Mucosa of descending colon (tissue), 3 donors: ENCODE data around the gene TBC1D21. TPM values are rescaled to one million over a fixed set of nuclear protein-coding genes. Genes with fewer than 3 reads are reported as not detected.

Experiments used
- ATAC-seq: fragments of 200-7000 bp; cut with Tn5 transposase; one replicate; pipeline ENCODE4 v1.9.1; 2020; ENCODE audit warnings: mild to moderate bottlenecking, moderate library complexity
- DNase-seq, 3 donors: peaks; one replicate each; pipeline ENCODE4 v3.0.0-alpha.2; 2020
- H3K36me3 ChIP-seq: fragments of 200-600 bp; one replicate; pipeline ENCODE4 v1.8.0; 2021; ENCODE audit warnings: low read depth, mild to moderate bottlenecking
- H3K4me1 ChIP-seq: fragments of 200-600 bp; one replicate; pipeline ENCODE4 v1.8.0; 2021; ENCODE audit warnings: low read depth, mild to moderate bottlenecking
- H3K4me3 ChIP-seq: fragments of 200-600 bp; one replicate; pipeline ENCODE4 v1.8.0; 2021; ENCODE audit warnings: mild to moderate bottlenecking
- H3K9me3 ChIP-seq: fragments of 200-600 bp; one replicate; pipeline ENCODE4 v1.8.0; 2021; ENCODE audit warnings: mild to moderate bottlenecking
- intact Hi-C, 2 donors: fragments of 100-400 bp; cut with DNase I in 1 of 2; cut with micrococcal nuclease in 1 of 2; formaldehyde crosslinking; loops; one replicate each; pipeline versions ENCODE4 v1.11.0 to v1.11.1; 2022; cut with DNase I, micrococcal nuclease
- long read RNA-seq, 2 donors: library from polyadenylated mRNA; unstranded; transcript quantifications; one replicate each; pipeline ENCODE4 v2.0.0, GENCODE V29; 2019 to 2021
- total RNA-seq, 3 donors: library from RNA; stranded (reverse); fragmentation: NEBNext Ultra II Directional in 2 of 3; extraction: Animal tissue kit (Norgen Biotek cat#: 25700) in 2 of 3; gene quantifications; one replicate each; pipeline versions ENCODE4 v1.2.1 to v1.2.4, GENCODE V29; 2021 to 2023
- TF ChIP-seq, protein P1 (sequence below): fragments of 200-600 bp; IDR thresholded peaks from one replicate; pipeline ENCODE4 v1.8.0; 2022; ENCODE audit warnings: antibody characterized with exemption, mild to moderate bottlenecking
- donor health status: DM: no; HTN: no; CAD: no; lungs with moderate emphysema.
- donor health status: DM: no; HTN: no; CAD: no.
- donor health status: DM: no; HTN: yes; CAD: no.

TBC1D21 gene, protein sequence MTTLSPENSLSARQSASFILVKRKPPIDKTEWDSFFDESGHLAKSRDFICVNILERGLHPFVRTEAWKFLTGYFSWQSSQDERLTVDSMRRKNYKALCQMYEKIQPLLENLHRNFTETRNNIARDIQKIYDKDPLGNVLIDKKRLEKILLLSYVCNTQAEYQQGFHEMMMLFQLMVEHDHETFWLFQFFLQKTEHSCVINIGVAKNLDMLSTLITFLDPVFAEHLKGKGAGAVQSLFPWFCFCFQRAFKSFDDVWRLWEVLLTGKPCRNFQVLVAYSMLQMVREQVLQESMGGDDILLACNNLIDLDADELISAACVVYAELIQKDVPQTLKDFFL
- total RNA-seq: not detected
- long read RNA-seq, donor 1: 0 reads
- long read RNA-seq, donor 2: 0 reads

- DNase-seq: no peak
- H3K36me3 ChIP-seq: no peaks in the 10 kb centered on the region
- intact Hi-C loops: no loop called here
- no peak within 1 kb of the TSS for H3K4me3 ChIP-seq
- TF ChIP-seq, protein P1, sequence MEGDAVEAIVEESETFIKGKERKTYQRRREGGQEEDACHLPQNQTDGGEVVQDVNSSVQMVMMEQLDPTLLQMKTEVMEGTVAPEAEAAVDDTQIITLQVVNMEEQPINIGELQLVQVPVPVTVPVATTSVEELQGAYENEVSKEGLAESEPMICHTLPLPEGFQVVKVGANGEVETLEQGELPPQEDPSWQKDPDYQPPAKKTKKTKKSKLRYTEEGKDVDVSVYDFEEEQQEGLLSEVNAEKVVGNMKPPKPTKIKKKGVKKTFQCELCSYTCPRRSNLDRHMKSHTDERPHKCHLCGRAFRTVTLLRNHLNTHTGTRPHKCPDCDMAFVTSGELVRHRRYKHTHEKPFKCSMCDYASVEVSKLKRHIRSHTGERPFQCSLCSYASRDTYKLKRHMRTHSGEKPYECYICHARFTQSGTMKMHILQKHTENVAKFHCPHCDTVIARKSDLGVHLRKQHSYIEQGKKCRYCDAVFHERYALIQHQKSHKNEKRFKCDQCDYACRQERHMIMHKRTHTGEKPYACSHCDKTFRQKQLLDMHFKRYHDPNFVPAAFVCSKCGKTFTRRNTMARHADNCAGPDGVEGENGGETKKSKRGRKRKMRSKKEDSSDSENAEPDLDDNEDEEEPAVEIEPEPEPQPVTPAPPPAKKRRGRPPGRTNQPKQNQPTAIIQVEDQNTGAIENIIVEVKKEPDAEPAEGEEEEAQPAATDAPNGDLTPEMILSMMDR: no peak
- H3K9me3 ChIP-seq: no peaks in the 10 kb centered on the region
- no peak for ATAC-seq
- H3K4me1 ChIP-seq: no peaks in the 10 kb centered on the region
These were observed at the start of gene TBC1D21 for GRCh38 chr15:73873456-73873855. TBC1D21 (plus strand) TSS chr15:73873564; CDS start chr15:73873710, 146 bp downstream.

GRCh38 chr15:73826711-73827251 lies 46.6 kb upstream of the TBC1D21 start:
- H3K36me3 ChIP-seq: no peaks in the 10 kb centered on the region
- TF ChIP-seq, protein P1: no peak
- DNase-seq (no peak), ATAC-seq (no peak)
- no peak overlapping the region for H3K4me3 ChIP-seq
- H3K9me3 ChIP-seq: no peaks in the 10 kb centered on the region
- intact Hi-C loops: no loop called here
- no peaks in the 10 kb centered on the region for H3K4me1 ChIP-seq

DNA sequence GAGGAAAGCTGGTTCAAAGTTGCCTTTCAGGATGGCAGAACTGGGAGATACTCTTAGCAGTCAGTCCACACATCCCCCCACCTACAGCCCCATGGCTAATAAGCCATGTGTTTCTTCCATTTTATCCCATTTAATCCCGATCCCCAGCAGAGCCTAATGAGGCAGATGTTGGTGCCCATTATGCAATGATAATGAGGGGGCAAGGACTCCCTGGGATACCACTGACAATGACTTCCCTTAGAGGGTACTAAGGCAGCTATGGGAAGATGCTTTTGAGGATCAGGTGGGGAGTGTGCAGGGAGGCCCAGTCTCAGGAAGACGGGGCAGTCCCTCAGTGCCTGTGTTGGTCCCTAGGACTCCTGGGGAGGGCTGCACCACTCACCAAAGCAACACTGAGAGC lies 43.8 kb upstream of the TBC1D21 start:
- DNase-seq: no peak
- intact Hi-C loops: no loop called here
- H3K9me3 ChIP-seq: no peaks in the 10 kb centered on the region
- no peaks in the 10 kb centered on the region for H3K36me3 ChIP-seq
- H3K4me1 ChIP-seq: no peaks in the 10 kb centered on the region
- TF ChIP-seq, protein P1: no peak
- H3K4me3 ChIP-seq: no peak overlapping the region
- no peak for ATAC-seq

DNA sequence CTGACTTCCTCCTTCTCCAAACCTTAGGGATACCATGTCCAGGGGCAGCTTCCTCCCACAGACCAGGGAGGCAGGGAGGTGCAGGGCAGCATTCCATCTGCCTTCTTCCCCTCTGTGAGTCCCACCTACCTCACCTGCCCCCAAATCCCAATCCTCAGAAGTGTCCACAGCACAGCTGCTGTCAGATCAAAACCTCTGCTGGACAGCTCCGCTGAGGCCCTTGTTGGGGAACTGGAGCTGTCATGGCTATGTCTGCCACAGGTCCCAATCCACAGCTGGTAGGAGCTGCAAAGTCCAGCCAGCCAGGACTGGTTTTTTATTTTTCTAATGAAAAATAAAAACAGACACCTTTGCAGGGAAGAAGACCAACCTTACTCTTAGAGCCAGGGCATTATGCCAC lies 40.7 kb upstream of the TBC1D21 start:
- H3K4me3 ChIP-seq: no peak overlapping the region
- H3K36me3 ChIP-seq: no peaks in the 10 kb centered on the region
- ATAC-seq (no peak), DNase-seq (no peak)
- TF ChIP-seq, protein P1: no peak
- intact Hi-C loops: no loop called here
- H3K9me3 ChIP-seq: no peaks in the 10 kb centered on the region
- no peaks in the 10 kb centered on the region for H3K4me1 ChIP-seq

DNA sequence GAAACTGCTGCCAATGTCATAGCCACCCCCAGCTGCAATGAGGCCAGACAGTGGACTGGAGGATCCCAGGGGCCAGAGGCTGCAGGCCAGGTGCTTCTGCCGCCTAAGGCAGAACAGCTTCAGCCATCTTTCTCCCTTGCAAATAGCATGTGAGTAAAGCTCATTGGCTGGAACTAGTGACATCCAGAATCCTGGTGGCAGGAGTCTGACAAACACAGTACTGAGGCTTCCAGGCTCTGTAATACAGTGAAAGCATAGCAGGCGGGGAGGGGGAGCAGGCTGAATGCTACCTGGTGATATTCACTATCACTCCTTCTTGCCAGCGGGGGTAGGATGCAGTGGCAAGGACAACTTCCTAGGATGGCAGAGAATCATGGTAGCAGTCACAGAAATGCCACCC lies 36.5 kb upstream of the TBC1D21 start:
- intact Hi-C loops: no loop called here
- Histone ChIP-seq H3K4me1 (no peaks in the 10 kb centered on the region), H3K36me3 (no peaks in the 10 kb centered on the region), H3K9me3 (no peaks in the 10 kb centered on the region), H3K4me3 (no peak overlapping the region)
- ATAC-seq: no peak
- DNase-seq: no peak
- TF ChIP-seq, protein P1: no peak
